Endothelial cell of umbilical vein (primary cell): ENCODE measurements around the gene SMPDL3B. TPM values are rescaled to one million over a fixed set of nuclear protein-coding genes. Genes with fewer than 3 reads are reported as not detected.

ENCODE experiments used
- BruUV-seq: library from RNA; stranded (reverse); fragments of 400-500 nt; replicated peaks from 2 replicates; lab custom pipeline; 2021; lab: Mats Ljungman, UMichigan
- CTCF ChIA-PET: fragments of 300-600, 350-600 bp; sonication (Branson Sonifier 250); formaldehyde crosslinking; loops from one replicate; lab custom pipeline; 2021; ENCODE audit warnings: antibody characterized with exemption, inconsistent platforms; lab: Charles Lee
- POLR2A ChIA-PET: fragments of 300-600, 350-600 bp; sonication (Branson Sonifier 250); formaldehyde crosslinking; loops from one replicate; lab custom pipeline; 2021; ENCODE audit warnings: antibody characterized with exemption, inconsistent platforms; lab: Charles Lee
- DNase-seq: peaks from one replicate; pipeline ENCODE4 v3.0.0-alpha.2; 2011; ENCODE audit warnings: low read depth, low spot score
- FAIRE-seq: peaks from 2 replicates; lab custom pipeline; 2011; peaks lifted over from hg19 to GRCh38; lab: Jason Lieb, UNC
- H2AFZ ChIP-seq: 2 replicates; pipeline ENCODE4 v1.6.0; 2012; ENCODE audit warnings: low read depth, low read length, control low read depth, inconsistent platforms
- H3K27ac ChIP-seq: 2 replicates; pipeline ENCODE4 v1.5.1; 2011; ENCODE audit warnings: low read depth, mild to moderate bottlenecking, control low read depth, low read length, moderate library complexity; ENCODE audit not compliant: insufficient read depth
- H3K27me3 ChIP-seq, 2 experiments: 2 replicates each; pipeline versions ENCODE4 v1.6.0 to v1.6.1; 2011; ENCODE audit warnings: low read length in 2 of 2, mixed read lengths in 1 of 2; ENCODE audit not compliant: control insufficient read depth in 2 of 2, insufficient read depth in 2 of 2
- H3K36me3 ChIP-seq, 2 experiments: 2 replicates in 1 of 2; 3 replicates in 1 of 2; pipeline ENCODE4 v1.5.1; 2011; ENCODE audit warnings: low read length in 2 of 2, mild to moderate bottlenecking in 1 of 2, moderate library complexity in 1 of 2; ENCODE audit not compliant: control insufficient read depth in 2 of 2, insufficient read depth in 2 of 2; ENCODE audit errors: extremely low read depth in 1 of 2
- H3K4me1 ChIP-seq: 3 replicates; pipeline ENCODE4 v1.5.1; 2011; ENCODE audit warnings: mild to moderate bottlenecking, low read length; ENCODE audit not compliant: control insufficient read depth, insufficient read depth; ENCODE audit errors: extremely low read depth
- H3K4me2 ChIP-seq: 2 replicates; pipeline ENCODE4 v1.6.1; 2011; ENCODE audit warnings: low read length, control low read depth, mixed read lengths; ENCODE audit not compliant: insufficient read depth
- H3K4me3 ChIP-seq, 3 experiments: fragments of 200-600 bp in 1 of 3; sonication (generic), shearing (Covaris generic) in 1 of 3; replicated peaks in 1 of 3; 2 replicates each; pipeline ENCODE4 v1.5.1; 2011 to 2016; ENCODE audit warnings: control low read depth in 3 of 3, low read length in 3 of 3, mild to moderate bottlenecking in 2 of 3, inconsistent platforms in 1 of 3, low read depth in 1 of 3, moderate library complexity in 1 of 3; ENCODE audit not compliant: insufficient read depth in 1 of 3
- H3K79me2 ChIP-seq: 2 replicates; pipeline ENCODE4 v1.6.0; 2012; ENCODE audit warnings: low read length, inconsistent platforms; ENCODE audit not compliant: control insufficient read depth, insufficient read depth
- H3K9ac ChIP-seq: replicated peaks from 2 replicates; pipeline ENCODE3; 2011; ENCODE audit warnings: low read length, control low read depth; ENCODE audit not compliant: insufficient read depth; ENCODE audit errors: extremely low read depth
- H3K9me1 ChIP-seq: replicated peaks from 3 replicates; pipeline ENCODE4 v1.6.0; 2011; ENCODE audit warnings: mild to moderate bottlenecking, low read length; ENCODE audit not compliant: control insufficient read depth, insufficient read depth; ENCODE audit errors: extremely low read depth
- H3K9me3 ChIP-seq: replicated peaks from 2 replicates; pipeline ENCODE4 v1.5.1; 2012; ENCODE audit warnings: low read length, inconsistent platforms; ENCODE audit not compliant: control insufficient read depth, insufficient read depth
- H4K20me1 ChIP-seq: replicated peaks from 2 replicates; pipeline ENCODE3; 2011; ENCODE audit warnings: mild to moderate bottlenecking, low read length; ENCODE audit not compliant: control insufficient read depth, insufficient read depth; ENCODE audit errors: extremely low read depth
- CTCF ChIP-seq, 2 donors: IDR thresholded peaks; 1 replicate in 1 of 2; 2 replicates in 1 of 2; pipeline ENCODE4 v1.5.1; 2011; ENCODE audit warnings: low read length in 2 of 2, mild to moderate bottlenecking in 2 of 2, moderate library complexity in 2 of 2, control low read depth in 1 of 2, inconsistent platforms in 1 of 2, low read depth in 1 of 2; ENCODE audit not compliant: insufficient read depth in 1 of 2; ENCODE audit errors: extremely low read depth in 1 of 2
- EZH2 ChIP-seq: IDR thresholded peaks from 2 replicates; pipeline ENCODE4 v1.6.1; 2012; ENCODE audit warnings: borderline replicate concordance, low read depth, mild to moderate bottlenecking, moderate library complexity, low read length, inconsistent platforms; ENCODE audit not compliant: severe bottlenecking
- FOS ChIP-seq: IDR thresholded peaks from 2 replicates; pipeline ENCODE4 v1.6.1; 2011; ENCODE audit warnings: mild to moderate bottlenecking, low read length, moderate library complexity, borderline replicate concordance; ENCODE audit not compliant: insufficient read depth
- GATA2 ChIP-seq: IDR thresholded peaks from 2 replicates; pipeline ENCODE4 v1.7.0; 2011; ENCODE audit warnings: low read depth, mild to moderate bottlenecking, moderate library complexity, mixed read lengths, low read length; ENCODE audit not compliant: insufficient read length, insufficient read depth
- JUN ChIP-seq: IDR thresholded peaks from 2 replicates; pipeline ENCODE4 v1.6.1; 2011; ENCODE audit warnings: borderline replicate concordance, low read depth; ENCODE audit not compliant: insufficient read length, insufficient read depth
- MYC ChIP-seq: IDR thresholded peaks from one replicate; pipeline ENCODE4 v1.6.1; 2011; ENCODE audit warnings: mild to moderate bottlenecking, low read depth, low read length
- POLR2A ChIP-seq: IDR thresholded peaks from 2 replicates; pipeline ENCODE4 v1.6.1; 2012; ENCODE audit warnings: low read depth, mild to moderate bottlenecking, control low read depth, low read length
- POLR2AphosphoS5 ChIP-seq: IDR thresholded peaks from 2 replicates; pipeline ENCODE4 v1.6.1; 2012; ENCODE audit warnings: low read depth, mild to moderate bottlenecking, control low read depth, low read length, moderate library complexity; ENCODE audit not compliant: insufficient read depth
- dilution Hi-C: fragments of 300-500 bp; cut with MboI; formaldehyde crosslinking; loops from one replicate; pipeline ENCODE4 v1.15.0; 2019; ENCODE audit warnings: low sequenced_read_pairs; ENCODE audit not compliant: extremely low pct_ligation_motif_present
- intact Hi-C: fragments of 100-400 bp; cut with micrococcal nuclease; formaldehyde crosslinking; loops from one replicate; pipeline ENCODE4 v1.10.0; 2022
- polyA plus RNA-seq, 4 experiments: library from polyadenylated mRNA; depleted of rRNA in 3 of 4; stranded (reverse) in 3 of 4; unstranded in 1 of 4; fragments of >200 nt; gene quantifications; 2 replicates each; pipeline versions ENCODE4 v1.2.1 to v1.2.3, GENCODE V29; 2011 to 2012; ENCODE audit warnings: missing spikeins in 1 of 4
- total RNA-seq: library from RNA; stranded (reverse); gene quantifications from 2 replicates; pipeline ENCODE4 v1.2.3, GENCODE V29; 2021
- TF ChIP-seq, protein P1 (sequence below): IDR thresholded peaks from 2 replicates; pipeline ENCODE4 v1.6.1; 2011; ENCODE audit not compliant: insufficient read depth, insufficient read length

SMPDL3B gene
- total and polyA plus RNA-seq, 2 donors (not counting 3 experiments of a cell fraction or from before 2014, with no cell fraction given), result 1.3 TPM; not detected in 1

DNA sequence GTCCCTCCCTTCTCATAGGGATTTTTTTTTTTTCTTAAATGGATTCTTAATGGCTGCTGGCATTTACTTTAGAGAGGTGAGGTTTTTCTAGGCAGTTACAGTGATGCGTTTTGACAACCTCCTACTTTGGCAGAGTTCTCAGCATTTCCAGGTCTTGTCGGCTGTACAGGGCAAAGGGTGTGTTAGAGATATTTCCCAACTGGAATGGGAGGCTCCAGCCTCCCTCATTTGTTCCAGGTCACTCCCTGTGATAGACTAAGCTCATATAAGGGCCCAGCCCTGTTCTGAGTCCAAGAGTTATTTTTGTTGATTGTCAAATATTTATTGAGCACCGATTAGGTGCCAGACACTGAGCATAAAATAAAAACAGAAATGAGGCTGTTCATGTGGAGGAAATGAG is 17.3 kb downstream of the SMPDL3B start:
- POLR2A ChIA-PET, result no interaction called here
- H3K27ac ChIP-seq, result no peak overlapping the region
- no peak overlapping the region for H3K4me3 ChIP-seq
- H3K9me1 ChIP-seq, result no peaks in the 10 kb centered on the region
- BruUV-seq, result no TSS peak
- no peaks in the 10 kb centered on the region for H3K36me3 ChIP-seq
- dilution Hi-C loops, result no loop called here
- H3K4me1 ChIP-seq, result no peaks in the 10 kb centered on the region
- DNase-seq (no peak), FAIRE-seq (no peak)
- H3K9ac ChIP-seq, result no peak overlapping the region
- no peak for TF ChIP-seq FOS
- no peak for TF ChIP-seq POLR2AphosphoS5
- TF ChIP-seq EZH2, result no peak
- TF ChIP-seq POLR2A, result no peak
- TF ChIP-seq MYC, result no peak
- TF ChIP-seq JUN, result no peak
- no peak for TF ChIP-seq CTCF (IDR thresholded peaks at IDR 0.05; ENCODE audit: extremely low read depth in 1 of 2, insufficient read depth in 1 of 2, low read depth in 1 of 2, low read length in 2 of 2)
- TF ChIP-seq, protein P1, sequence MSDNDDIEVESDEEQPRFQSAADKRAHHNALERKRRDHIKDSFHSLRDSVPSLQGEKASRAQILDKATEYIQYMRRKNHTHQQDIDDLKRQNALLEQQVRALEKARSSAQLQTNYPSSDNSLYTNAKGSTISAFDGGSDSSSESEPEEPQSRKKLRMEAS, result no peak
- no peak for TF ChIP-seq GATA2
- H3K4me2 ChIP-seq, result no peak overlapping the region
- CTCF ChIA-PET, result interaction anchor here (1.0 to 1.5 kb wide), 3 partner anchors 9 to 94 kb away, joined by 3 to 4 read pairs (median 3); no protein-coding TSS in a partner anchor
- no peak overlapping the region for H2AFZ ChIP-seq
- intact Hi-C loops, result no loop called here
- H3K27me3 ChIP-seq, result peaks cover 0 to 2% of the 10 kb centered on the region in 2 experiments
- H3K9me3 ChIP-seq, result no peaks in the 10 kb centered on the region
- no peaks in the 10 kb centered on the region for H4K20me1 ChIP-seq
- H3K79me2 ChIP-seq, result no peaks in the 10 kb centered on the region
